GM12878 (cell line): ENCODE measurements around the gene GNAZ.

Experiments
- ASH2L ChIP-seq: fragments of 300-600, 200-600 bp; sonication (generic); IDR thresholded peaks from 2 replicates; pipeline ENCODE4 v1.6.1; 2017; ENCODE audit warnings: low read depth, mild to moderate bottlenecking, borderline replicate concordance
- BACH1 ChIP-seq: fragments of 450-650 bp; IDR thresholded peaks from 2 replicates; pipeline ENCODE4 v1.6.1; 2017; ENCODE audit warnings: mild to moderate bottlenecking, borderline replicate concordance
- CTCF ChIP-seq, 3 experiments: IDR thresholded peaks in 2 of 3; conservative IDR thresholded peaks in 1 of 3; 2 replicates each; pipeline ENCODE4 v1.5.1; 2011; ENCODE audit warnings: low read depth in 3 of 3, low read length in 3 of 3, mild to moderate bottlenecking in 3 of 3, control low read depth in 2 of 3, moderate library complexity in 2 of 3, inconsistent platforms in 1 of 3, mixed read lengths in 1 of 3; ENCODE audit not compliant: control insufficient read depth in 2 of 3, insufficient read depth in 1 of 3; ENCODE audit errors: extremely low read depth in 1 of 3
- HCFC1 ChIP-seq: fragments of 150-350 bp; IDR thresholded peaks from 2 replicates; pipeline ENCODE4 v1.6.1; 2014; ENCODE audit warnings: low read length

GRCh38 chr22:23031381-23031780 lies 38.9 kb upstream of the GNAZ start:
- TF ChIP-seq CTCF (IDR thresholded peaks at IDR 0.05 in 2 of 3, conservative IDR thresholded peaks at IDR 0.05 in 1 of 3; ENCODE audit: control insufficient read depth in 2 of 3, extremely low read depth in 1 of 3, insufficient read depth in 1 of 3, low read depth in 3 of 3, low read length in 3 of 3) (no peak), HCFC1 (no peak), ASH2L (no peak), BACH1 (no peak)
